Epithelial cell of esophagus (primary cell): ENCODE measurements around the gene DNAJB6.

Experiments
- DNase-seq: peaks from one replicate; pipeline ENCODE4 v3.0.0; 2010; ENCODE audit warnings: low read depth
- H3K4me3 ChIP-seq: 2 replicates; pipeline ENCODE4 v1.5.1; 2011; ENCODE audit warnings: mild to moderate bottlenecking, low read length, control low read depth
- TF ChIP-seq, protein P1 (sequence below): IDR thresholded peaks from 2 replicates; pipeline ENCODE4 v1.5.1; 2011; ENCODE audit warnings: low read depth, mild to moderate bottlenecking, low read length, control low read depth, inconsistent platforms; ENCODE audit not compliant: insufficient read depth; ENCODE audit errors: missing control alignments

DNAJB6 gene

DNA sequence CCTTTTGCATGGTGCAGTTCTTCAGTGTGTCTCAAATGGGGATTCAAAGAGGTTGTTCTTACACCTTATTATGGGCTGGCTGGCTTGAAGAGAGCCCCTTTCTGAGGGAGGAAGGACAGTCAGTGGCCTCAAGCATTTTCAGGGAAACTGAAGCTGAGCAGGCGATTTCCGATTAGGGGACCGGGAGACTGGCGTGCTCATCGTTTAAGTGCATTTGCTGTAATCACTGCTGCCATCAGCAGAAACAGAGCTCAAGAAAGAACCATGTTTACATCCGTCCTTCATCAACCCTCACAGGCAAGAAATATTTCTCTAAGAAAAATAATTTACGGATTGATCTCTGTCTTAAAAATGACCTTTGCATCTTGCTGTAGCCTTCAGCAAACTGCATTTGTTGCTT is 32.2 kb downstream of the DNAJB6 start:
- H3K4me3 ChIP-seq = no peak overlapping the region
- DNase-seq = no peak
- TF ChIP-seq, protein P1, sequence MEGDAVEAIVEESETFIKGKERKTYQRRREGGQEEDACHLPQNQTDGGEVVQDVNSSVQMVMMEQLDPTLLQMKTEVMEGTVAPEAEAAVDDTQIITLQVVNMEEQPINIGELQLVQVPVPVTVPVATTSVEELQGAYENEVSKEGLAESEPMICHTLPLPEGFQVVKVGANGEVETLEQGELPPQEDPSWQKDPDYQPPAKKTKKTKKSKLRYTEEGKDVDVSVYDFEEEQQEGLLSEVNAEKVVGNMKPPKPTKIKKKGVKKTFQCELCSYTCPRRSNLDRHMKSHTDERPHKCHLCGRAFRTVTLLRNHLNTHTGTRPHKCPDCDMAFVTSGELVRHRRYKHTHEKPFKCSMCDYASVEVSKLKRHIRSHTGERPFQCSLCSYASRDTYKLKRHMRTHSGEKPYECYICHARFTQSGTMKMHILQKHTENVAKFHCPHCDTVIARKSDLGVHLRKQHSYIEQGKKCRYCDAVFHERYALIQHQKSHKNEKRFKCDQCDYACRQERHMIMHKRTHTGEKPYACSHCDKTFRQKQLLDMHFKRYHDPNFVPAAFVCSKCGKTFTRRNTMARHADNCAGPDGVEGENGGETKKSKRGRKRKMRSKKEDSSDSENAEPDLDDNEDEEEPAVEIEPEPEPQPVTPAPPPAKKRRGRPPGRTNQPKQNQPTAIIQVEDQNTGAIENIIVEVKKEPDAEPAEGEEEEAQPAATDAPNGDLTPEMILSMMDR = no peak

GRCh38 chr7:157370742-157371141 is 33.9 kb downstream of the DNAJB6 start:
- DNase-seq = no peak
- TF ChIP-seq, protein P1 = no peak
- H3K4me3 ChIP-seq = no peak overlapping the region

- no peak for DNase-seq
- TF ChIP-seq, protein P1 = no peak
- H3K4me3 ChIP-seq = no peak overlapping the region
Measured at GRCh38 chr7:157371296-157371695, 34.5 kb downstream of the DNAJB6 start.

GRCh38 chr7:157372300-157373232 is 35.8 kb downstream of the DNAJB6 start:
- no peak overlapping the region for H3K4me3 ChIP-seq
- TF ChIP-seq, protein P1 = no peak
- DNase-seq = no peak

- H3K4me3 ChIP-seq = no peak overlapping the region
- no peak for DNase-seq
- TF ChIP-seq, protein P1 = no peak
Measured at GRCh38 chr7:157373493-157373892, 36.7 kb downstream of the DNAJB6 start.

DNA sequence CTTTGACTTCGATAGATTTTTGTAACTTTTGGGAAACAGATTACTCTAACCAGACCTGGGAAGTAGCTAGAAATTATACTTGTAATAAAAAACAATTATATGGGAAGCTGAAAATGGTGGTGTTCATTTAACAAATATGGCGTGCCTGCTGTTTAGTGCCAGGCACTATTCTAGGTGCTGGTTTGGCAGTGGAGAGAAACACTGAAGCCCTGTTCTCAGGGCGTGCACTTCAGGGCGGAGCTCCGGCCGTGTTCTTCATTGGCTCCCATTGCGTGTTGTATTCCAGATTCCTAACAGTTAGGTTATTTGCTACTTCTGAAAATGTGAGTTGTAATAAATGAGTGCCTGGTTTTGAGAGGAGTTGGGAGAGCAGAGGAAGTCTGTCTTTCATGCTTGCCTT is 38.6 kb downstream of the DNAJB6 start:
- TF ChIP-seq, protein P1 = no peak
- H3K4me3 ChIP-seq = no peak overlapping the region
- no peak for DNase-seq
